Hepatocyte (in vitro differentiated cells): ENCODE data around the gene B3GNT9. TPM values are rescaled to one million over a fixed set of nuclear protein-coding genes. Genes with fewer than 3 reads are reported as not detected.

Experiments used
- DNase-seq: peaks from one replicate; pipeline ENCODE4 v3.0.0-alpha.2; 2016; ENCODE audit warnings: low spot score
- H2AFZ ChIP-seq: fragments of 200-600 bp; sonication (generic); 2 replicates; pipeline ENCODE4 v1.6.0; 2016; ENCODE audit warnings: antibody characterized with exemption, mild to moderate bottlenecking
- H3K27ac ChIP-seq: fragments of 200-600 bp; sonication (generic); 2 replicates; pipeline ENCODE4 v1.5.1; 2016; ENCODE audit warnings: mild to moderate bottlenecking
- H3K27me3 ChIP-seq: fragments of 200-600 bp; sonication (generic); 2 replicates; pipeline ENCODE4 v1.6.1; 2016
- H3K36me3 ChIP-seq: fragments of 200-600 bp; sonication (generic); replicated peaks from 2 replicates; pipeline ENCODE4 v1.5.1; 2016; ENCODE audit warnings: low read depth; ENCODE audit not compliant: insufficient read depth
- H3K4me1 ChIP-seq: fragments of 200-600 bp; sonication (generic); 2 replicates; pipeline ENCODE4 v1.5.1; 2016; ENCODE audit warnings: mild to moderate bottlenecking, moderate library complexity; ENCODE audit not compliant: insufficient read depth
- H3K4me2 ChIP-seq: fragments of 200-600 bp; sonication (generic); 2 replicates; pipeline ENCODE4 v1.6.0; 2016
- H3K4me3 ChIP-seq: fragments of 200-600 bp; sonication (generic); 2 replicates; pipeline ENCODE4 v1.5.1; 2016; ENCODE audit warnings: mild to moderate bottlenecking
- H3K79me2 ChIP-seq: fragments of 200-600 bp; sonication (generic); 2 replicates; pipeline ENCODE4 v1.6.0; 2017; ENCODE audit warnings: mild to moderate bottlenecking
- H3K9me2 ChIP-seq: fragments of 200-600 bp; sonication (generic); replicated peaks from 2 replicates; pipeline ENCODE4 v1.6.0; 2017; ENCODE audit warnings: mild to moderate bottlenecking; ENCODE audit not compliant: insufficient read depth
- H3K9me3 ChIP-seq: fragments of 200-600 bp; sonication (generic); 2 replicates; pipeline ENCODE4 v1.5.1; 2016; ENCODE audit warnings: low read depth, mild to moderate bottlenecking
- H4K20me1 ChIP-seq: fragments of 200-600 bp; sonication (generic); 2 replicates; pipeline ENCODE4 v1.6.0; 2016; ENCODE audit warnings: mild to moderate bottlenecking; ENCODE audit not compliant: insufficient read depth, poor library complexity, severe bottlenecking
- EZH2 ChIP-seq: fragments of 200-600 bp; sonication (generic); IDR thresholded peaks from 2 replicates; pipeline ENCODE4 v1.6.1; 2016; ENCODE audit warnings: antibody characterized with exemption, mild to moderate bottlenecking, borderline replicate concordance
- EZH2phosphoT487 ChIP-seq: fragments of 200-600 bp; sonication (generic); IDR thresholded peaks from one replicate; pipeline ENCODE4 v1.6.1; 2018; ENCODE audit warnings: antibody characterized with exemption, mild to moderate bottlenecking, low read depth, moderate library complexity; ENCODE audit not compliant: unreplicated experiment, severe bottlenecking
- WGBS: methylation state at CpG from one replicate; pipeline ENCODE4 v1.1.6; 2016; ENCODE audit warnings: low lambda C conversion rate; ENCODE audit errors: missing lambda C conversion rate; 5-methylcytosine and 5-hydroxymethylcytosine counted together
- polyA plus RNA-seq: library from polyadenylated mRNA; unstranded; fragments of >200 nt; fragmentation: Nextera tagmentation; extraction: Ambion mirVana; gene quantifications from 2 replicates; pipeline ENCODE4 v1.2.1, GENCODE V29; 2016
- total RNA-seq: library from RNA; depleted of rRNA; stranded (reverse); fragments of >200 nt; gene quantifications from 2 replicates; pipeline ENCODE4 v1.2.3, GENCODE V29; 2014
- TF ChIP-seq, protein P1 (sequence below): fragments of 200-600 bp; sonication (generic); IDR thresholded peaks from 2 replicates; pipeline ENCODE4 v1.5.1; 2016; ENCODE audit warnings: antibody characterized with exemption, mild to moderate bottlenecking; ENCODE audit not compliant: poor library complexity

B3GNT9 gene
- total and polyA plus RNA-seq, 2 experiments from 2014 or later, result 34.5 to 44.2 TPM

DNA sequence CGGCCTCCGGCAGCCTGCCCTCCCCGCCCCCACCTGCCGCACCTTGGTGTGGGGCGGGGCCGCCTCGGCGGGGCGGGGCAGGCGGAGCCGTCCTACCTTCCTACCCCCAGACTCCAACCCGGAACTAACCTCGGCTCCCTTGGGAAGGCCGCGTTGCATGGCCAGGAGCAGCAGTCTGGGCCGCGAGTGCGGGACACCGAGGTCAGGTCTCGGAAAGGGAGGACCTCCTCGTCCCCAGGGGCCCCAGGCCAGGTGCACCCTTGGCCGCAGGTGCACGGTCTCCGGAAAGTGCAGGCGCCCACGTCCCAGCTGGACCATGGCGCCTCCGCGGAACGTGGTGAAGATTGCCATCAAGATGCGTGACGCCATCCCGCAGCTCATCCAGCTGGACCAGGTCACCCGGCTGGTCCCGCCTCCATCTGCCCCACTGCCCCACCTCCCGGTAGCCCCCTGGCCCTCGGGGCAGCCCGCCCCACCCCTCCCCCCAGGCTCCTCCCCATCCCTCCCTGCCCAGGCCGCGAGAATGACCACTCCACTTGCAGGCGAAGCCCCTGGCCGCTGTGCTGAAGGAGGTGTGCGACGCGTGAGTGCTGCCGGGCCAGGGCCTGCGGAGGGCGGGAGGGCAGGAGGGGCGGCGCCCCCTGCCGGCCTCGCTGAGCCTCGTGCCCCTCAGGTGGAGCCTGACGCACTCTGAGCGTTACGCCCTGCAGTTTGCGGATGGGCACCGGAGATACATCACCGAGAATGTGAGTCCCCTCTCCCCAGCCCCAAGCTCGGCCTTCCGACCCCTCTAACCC is 48.4 kb upstream of the B3GNT9 start, which contains the start of gene ELMO3:
Gene ELMO3, plus strand, starts transcription at position 121 of the 797 bp plus-strand sequence. Its CDS starts 196 bp downstream, at position 317.
- Histone ChIP-seq H3K9me2 (no peaks in the 10 kb centered on the region), H3K9me3 (no peaks in the 10 kb centered on the region), H3K4me3 (peak within 1 kb of the TSS; percentile 26), H3K27me3 (no peaks in the 10 kb centered on the region), H3K79me2 (peaks cover under 1% of the 10 kb centered on the region), H3K4me1 (peaks cover 5% of the 10 kb centered on the region), H3K4me2 (peak within 1 kb of the TSS; percentile 86), H4K20me1 (no peaks in the 10 kb centered on the region), H3K27ac (peak within 1 kb of the TSS; percentile 78), H3K36me3 (no peaks in the 10 kb centered on the region), H2AFZ (no peak within 1 kb of the TSS)
- WGBS, result 24% methylated on average over 33 of the region's 61 CpGs
- DNase-seq, result peak; percentile 82
- TF ChIP-seq, protein P1, sequence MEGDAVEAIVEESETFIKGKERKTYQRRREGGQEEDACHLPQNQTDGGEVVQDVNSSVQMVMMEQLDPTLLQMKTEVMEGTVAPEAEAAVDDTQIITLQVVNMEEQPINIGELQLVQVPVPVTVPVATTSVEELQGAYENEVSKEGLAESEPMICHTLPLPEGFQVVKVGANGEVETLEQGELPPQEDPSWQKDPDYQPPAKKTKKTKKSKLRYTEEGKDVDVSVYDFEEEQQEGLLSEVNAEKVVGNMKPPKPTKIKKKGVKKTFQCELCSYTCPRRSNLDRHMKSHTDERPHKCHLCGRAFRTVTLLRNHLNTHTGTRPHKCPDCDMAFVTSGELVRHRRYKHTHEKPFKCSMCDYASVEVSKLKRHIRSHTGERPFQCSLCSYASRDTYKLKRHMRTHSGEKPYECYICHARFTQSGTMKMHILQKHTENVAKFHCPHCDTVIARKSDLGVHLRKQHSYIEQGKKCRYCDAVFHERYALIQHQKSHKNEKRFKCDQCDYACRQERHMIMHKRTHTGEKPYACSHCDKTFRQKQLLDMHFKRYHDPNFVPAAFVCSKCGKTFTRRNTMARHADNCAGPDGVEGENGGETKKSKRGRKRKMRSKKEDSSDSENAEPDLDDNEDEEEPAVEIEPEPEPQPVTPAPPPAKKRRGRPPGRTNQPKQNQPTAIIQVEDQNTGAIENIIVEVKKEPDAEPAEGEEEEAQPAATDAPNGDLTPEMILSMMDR, result peak; percentile 45
- no peak for TF ChIP-seq EZH2phosphoT487

GRCh38 chr16:67198238-67198734 is 47.5 kb upstream of the B3GNT9 start:
- no peak for DNase-seq
- H3K79me2 ChIP-seq, result peaks cover 10% of the 10 kb centered on the region
- peaks cover 10% of the 10 kb centered on the region for H3K4me1 ChIP-seq
- peak overlapping the region; percentile 86 for H3K4me2 ChIP-seq
- H3K4me3 ChIP-seq, result no peak overlapping the region
- peak overlapping the region; percentile 78 for H3K27ac ChIP-seq
- no peaks in the 10 kb centered on the region for H4K20me1 ChIP-seq
- no peaks in the 10 kb centered on the region for H3K36me3 ChIP-seq
- no peak overlapping the region for H2AFZ ChIP-seq
- no peaks in the 10 kb centered on the region for H3K9me3 ChIP-seq
- 85% methylated on average over 12 of the region's 12 CpGs for WGBS
- TF ChIP-seq, protein P1, result peak; percentile 43
- TF ChIP-seq EZH2, result no peak
- H3K9me2 ChIP-seq, result no peaks in the 10 kb centered on the region
- H3K27me3 ChIP-seq, result no peaks in the 10 kb centered on the region

DNA sequence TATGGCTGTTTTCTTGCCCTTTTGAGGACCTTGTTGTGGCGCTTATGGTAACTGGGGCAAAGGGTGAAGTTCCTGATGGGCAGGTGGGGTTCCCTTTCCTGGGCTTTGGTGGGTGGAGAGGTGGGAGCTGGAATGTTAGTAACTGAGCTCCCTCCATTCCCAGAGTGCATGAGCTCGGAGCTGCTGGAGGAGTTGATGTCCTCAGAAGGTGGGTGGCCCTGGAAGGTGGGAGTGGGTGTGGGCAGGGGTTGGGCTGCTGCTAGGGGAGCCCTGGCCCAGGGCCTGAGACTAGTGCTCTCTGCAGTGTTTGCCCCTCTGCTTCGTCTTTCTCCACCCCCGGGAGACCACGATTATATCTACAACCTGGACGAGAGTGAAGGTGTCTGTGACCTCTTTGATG is 46.9 kb upstream of the B3GNT9 start:
- WGBS, result 88% methylated on average over 5 of the region's 6 CpGs
- TF ChIP-seq EZH2phosphoT487, result no peak
- TF ChIP-seq, protein P1, result no peak
- no peak for TF ChIP-seq EZH2
- no peak overlapping the region for H3K27ac ChIP-seq

More for the DNA sequence above, 46.9 kb upstream of the B3GNT9 start:
- peaks cover 16% of the 10 kb centered on the region for H3K79me2 ChIP-seq
- H3K4me3 ChIP-seq, result no peak overlapping the region
- H3K27me3 ChIP-seq, result no peaks in the 10 kb centered on the region
- H3K4me1 ChIP-seq, result peaks cover 15% of the 10 kb centered on the region
- no peak overlapping the region for H3K4me2 ChIP-seq
- H3K36me3 ChIP-seq, result no peaks in the 10 kb centered on the region
- H3K9me2 ChIP-seq, result no peaks in the 10 kb centered on the region
- no peak for DNase-seq
- no peak overlapping the region for H2AFZ ChIP-seq
- no peaks in the 10 kb centered on the region for H3K9me3 ChIP-seq
- no peaks in the 10 kb centered on the region for H4K20me1 ChIP-seq
